Measurements from ENCODE around the gene RECQL5. TPM values are rescaled to one million over a fixed set of nuclear protein-coding genes. Genes with fewer than 3 reads are reported as not detected.

Gene RECQL5
- polyA plus RNA-seq, 2 of the 4 experiments (the other 2 are of a cell fraction): 22.7 to 39.9 TPM

DNA sequence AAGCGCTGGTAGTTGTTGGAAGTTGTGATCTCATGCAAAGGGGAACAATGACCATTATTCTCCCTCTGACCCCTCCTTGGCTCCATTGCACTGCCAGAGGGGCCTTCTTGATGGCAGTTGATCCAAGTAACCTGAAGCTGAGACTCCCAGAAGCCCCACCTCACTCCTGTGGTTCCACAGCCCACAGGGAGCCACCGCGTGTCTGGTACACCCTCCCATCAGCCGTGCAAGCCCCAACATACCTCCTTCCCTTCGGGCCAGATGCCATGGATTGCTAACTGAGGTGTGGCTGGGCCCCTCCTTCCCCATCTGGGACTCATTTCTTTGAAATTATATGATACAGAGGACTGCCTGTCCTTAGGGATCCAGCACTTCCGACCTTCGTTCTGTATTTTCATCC, 18.0 kb upstream of the RECQL5 start (continued):
- TF ChIP-seq RNF2 (IDR thresholded peaks at IDR 0.05; ENCODE audit: borderline replicate concordance, low read depth) (no peak), RAD21 (conservative IDR thresholded peaks at IDR 0.05 in 1 of 2, IDR thresholded peaks at IDR 0.05 in 1 of 2) (no peak), BHLHE40 (IDR thresholded peaks at IDR 0.05; ENCODE audit: low read depth, low read length) (no peak), KDM1A (IDR thresholded peaks at IDR 0.05; ENCODE audit: low read depth) (no peak), FOSB (CRISPR knock-in tag; IDR thresholded peaks at IDR 0.05) (no peak), EHMT2 (IDR thresholded peaks at IDR 0.05; ENCODE audit: low read depth) (no peak), NR3C1 (IDR thresholded peaks at IDR 0.05) (no peak), TFCP2L1 (CRISPR knock-in tag; IDR thresholded peaks at IDR 0.05) (no peak), EP300 (IDR thresholded peaks at IDR 0.05) (no peak), CEBPB (IDR thresholded peaks at IDR 0.05) (no peak), SMC3 (IDR thresholded peaks at IDR 0.05) (no peak), HOXB13 (CRISPR knock-in tag; IDR thresholded peaks at IDR 0.05; ENCODE audit: low read depth) (peak; percentile 48; the same call in 1 of the 2 replicates), ZNF302 (CRISPR knock-in tag; IDR thresholded peaks at IDR 0.05) (peak; percentile 66; the same call in 1 of the 2 replicates), CHD4 (IDR thresholded peaks at IDR 0.05; ENCODE audit: borderline replicate concordance) (no peak), RARB (CRISPR knock-in tag; IDR thresholded peaks at IDR 0.05) (no peak), FOXS1 (CRISPR knock-in tag; IDR thresholded peaks at IDR 0.05) (0 out of 2 replicates have a peak, but pooled peaks have one; percentile 12), RFX5 (IDR thresholded peaks at IDR 0.05) (no peak), HEYL (CRISPR knock-in tag; IDR thresholded peaks at IDR 0.05) (no peak), NPAS2 (CRISPR knock-in tag; IDR thresholded peaks at IDR 0.05; ENCODE audit: borderline replicate concordance) (no peak)
- TF ChIP-seq, protein P1, sequence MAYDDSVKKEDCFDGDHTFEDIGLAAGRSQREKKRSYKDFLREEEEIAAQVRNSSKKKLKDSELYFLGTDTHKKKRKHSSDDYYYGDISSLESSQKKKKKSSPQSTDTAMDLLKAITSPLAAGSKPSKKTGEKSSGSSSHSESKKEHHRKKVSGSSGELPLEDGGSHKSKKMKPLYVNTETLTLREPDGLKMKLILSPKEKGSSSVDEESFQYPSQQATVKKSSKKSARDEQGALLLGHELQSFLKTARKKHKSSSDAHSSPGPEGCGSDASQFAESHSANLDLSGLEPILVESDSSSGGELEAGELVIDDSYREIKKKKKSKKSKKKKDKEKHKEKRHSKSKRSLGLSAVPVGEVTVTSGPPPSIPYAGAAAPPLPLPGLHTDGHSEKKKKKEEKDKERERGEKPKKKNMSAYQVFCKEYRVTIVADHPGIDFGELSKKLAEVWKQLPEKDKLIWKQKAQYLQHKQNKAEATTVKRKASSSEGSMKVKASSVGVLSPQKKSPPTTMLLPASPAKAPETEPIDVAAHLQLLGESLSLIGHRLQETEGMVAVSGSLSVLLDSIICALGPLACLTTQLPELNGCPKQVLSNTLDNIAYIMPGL (CRISPR knock-in tag; IDR thresholded peaks at IDR 0.05; ENCODE audit: borderline replicate concordance): no peak
- TF ChIP-seq, protein P2, sequence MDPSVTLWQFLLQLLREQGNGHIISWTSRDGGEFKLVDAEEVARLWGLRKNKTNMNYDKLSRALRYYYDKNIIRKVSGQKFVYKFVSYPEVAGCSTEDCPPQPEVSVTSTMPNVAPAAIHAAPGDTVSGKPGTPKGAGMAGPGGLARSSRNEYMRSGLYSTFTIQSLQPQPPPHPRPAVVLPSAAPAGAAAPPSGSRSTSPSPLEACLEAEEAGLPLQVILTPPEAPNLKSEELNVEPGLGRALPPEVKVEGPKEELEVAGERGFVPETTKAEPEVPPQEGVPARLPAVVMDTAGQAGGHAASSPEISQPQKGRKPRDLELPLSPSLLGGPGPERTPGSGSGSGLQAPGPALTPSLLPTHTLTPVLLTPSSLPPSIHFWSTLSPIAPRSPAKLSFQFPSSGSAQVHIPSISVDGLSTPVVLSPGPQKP (IDR thresholded peaks at IDR 0.05; ENCODE audit: low read depth, low read length): no peak
- TF ChIP-seq, protein P3, sequence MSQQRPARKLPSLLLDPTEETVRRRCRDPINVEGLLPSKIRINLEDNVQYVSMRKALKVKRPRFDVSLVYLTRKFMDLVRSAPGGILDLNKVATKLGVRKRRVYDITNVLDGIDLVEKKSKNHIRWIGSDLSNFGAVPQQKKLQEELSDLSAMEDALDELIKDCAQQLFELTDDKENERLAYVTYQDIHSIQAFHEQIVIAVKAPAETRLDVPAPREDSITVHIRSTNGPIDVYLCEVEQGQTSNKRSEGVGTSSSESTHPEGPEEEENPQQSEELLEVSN (IDR thresholded peaks at IDR 0.05; ENCODE audit: borderline replicate concordance, low read depth): no peak
- TF ChIP-seq, protein P4, sequence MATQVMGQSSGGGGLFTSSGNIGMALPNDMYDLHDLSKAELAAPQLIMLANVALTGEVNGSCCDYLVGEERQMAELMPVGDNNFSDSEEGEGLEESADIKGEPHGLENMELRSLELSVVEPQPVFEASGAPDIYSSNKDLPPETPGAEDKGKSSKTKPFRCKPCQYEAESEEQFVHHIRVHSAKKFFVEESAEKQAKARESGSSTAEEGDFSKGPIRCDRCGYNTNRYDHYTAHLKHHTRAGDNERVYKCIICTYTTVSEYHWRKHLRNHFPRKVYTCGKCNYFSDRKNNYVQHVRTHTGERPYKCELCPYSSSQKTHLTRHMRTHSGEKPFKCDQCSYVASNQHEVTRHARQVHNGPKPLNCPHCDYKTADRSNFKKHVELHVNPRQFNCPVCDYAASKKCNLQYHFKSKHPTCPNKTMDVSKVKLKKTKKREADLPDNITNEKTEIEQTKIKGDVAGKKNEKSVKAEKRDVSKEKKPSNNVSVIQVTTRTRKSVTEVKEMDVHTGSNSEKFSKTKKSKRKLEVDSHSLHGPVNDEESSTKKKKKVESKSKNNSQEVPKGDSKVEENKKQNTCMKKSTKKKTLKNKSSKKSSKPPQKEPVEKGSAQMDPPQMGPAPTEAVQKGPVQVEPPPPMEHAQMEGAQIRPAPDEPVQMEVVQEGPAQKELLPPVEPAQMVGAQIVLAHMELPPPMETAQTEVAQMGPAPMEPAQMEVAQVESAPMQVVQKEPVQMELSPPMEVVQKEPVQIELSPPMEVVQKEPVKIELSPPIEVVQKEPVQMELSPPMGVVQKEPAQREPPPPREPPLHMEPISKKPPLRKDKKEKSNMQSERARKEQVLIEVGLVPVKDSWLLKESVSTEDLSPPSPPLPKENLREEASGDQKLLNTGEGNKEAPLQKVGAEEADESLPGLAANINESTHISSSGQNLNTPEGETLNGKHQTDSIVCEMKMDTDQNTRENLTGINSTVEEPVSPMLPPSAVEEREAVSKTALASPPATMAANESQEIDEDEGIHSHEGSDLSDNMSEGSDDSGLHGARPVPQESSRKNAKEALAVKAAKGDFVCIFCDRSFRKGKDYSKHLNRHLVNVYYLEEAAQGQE (IDR thresholded peaks at IDR 0.05): no peak
- TF ChIP-seq, protein P5, sequence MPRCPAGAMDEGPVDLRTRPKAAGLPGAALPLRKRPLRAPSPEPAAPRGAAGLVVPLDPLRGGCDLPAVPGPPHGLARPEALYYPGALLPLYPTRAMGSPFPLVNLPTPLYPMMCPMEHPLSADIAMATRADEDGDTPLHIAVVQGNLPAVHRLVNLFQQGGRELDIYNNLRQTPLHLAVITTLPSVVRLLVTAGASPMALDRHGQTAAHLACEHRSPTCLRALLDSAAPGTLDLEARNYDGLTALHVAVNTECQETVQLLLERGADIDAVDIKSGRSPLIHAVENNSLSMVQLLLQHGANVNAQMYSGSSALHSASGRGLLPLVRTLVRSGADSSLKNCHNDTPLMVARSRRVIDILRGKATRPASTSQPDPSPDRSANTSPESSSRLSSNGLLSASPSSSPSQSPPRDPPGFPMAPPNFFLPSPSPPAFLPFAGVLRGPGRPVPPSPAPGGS (IDR thresholded peaks at IDR 0.05): no peak
- TF ChIP-seq, protein P6, sequence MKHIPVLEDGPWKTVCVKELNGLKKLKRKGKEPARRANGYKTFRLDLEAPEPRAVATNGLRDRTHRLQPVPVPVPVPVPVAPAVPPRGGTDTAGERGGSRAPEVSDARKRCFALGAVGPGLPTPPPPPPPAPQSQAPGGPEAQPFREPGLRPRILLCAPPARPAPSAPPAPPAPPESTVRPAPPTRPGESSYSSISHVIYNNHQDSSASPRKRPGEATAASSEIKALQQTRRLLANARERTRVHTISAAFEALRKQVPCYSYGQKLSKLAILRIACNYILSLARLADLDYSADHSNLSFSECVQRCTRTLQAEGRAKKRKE (CRISPR knock-in tag; IDR thresholded peaks at IDR 0.05; ENCODE audit: low read depth): no peak

Measured in A549 (cell line).